Breast epithelium (tissue), 3 donors: Measurements from ENCODE around the gene AKAP7.

Source experiments
- POLR2A ChIP-seq: fragments of 450-650 bp; IDR thresholded peaks from one replicate; pipeline ENCODE4 v1.6.1; 2016; ENCODE audit warnings: antibody characterized with exemption, mild to moderate bottlenecking, moderate library complexity
- POLR2AphosphoS5 ChIP-seq, 3 donors: sonication (generic); formaldehyde crosslinking; IDR thresholded peaks; one replicate each; pipeline ENCODE4 v1.6.1; 2017; ENCODE audit warnings: antibody characterized with exemption in 3 of 3
- TF ChIP-seq, protein P1 (sequence below), 3 donors: fragments of 450-650 bp; IDR thresholded peaks; one replicate each; pipeline ENCODE4 v1.5.1; 2016 to 2017; ENCODE audit warnings: antibody characterized with exemption in 3 of 3, mild to moderate bottlenecking in 3 of 3, moderate library complexity in 3 of 3

DNA sequence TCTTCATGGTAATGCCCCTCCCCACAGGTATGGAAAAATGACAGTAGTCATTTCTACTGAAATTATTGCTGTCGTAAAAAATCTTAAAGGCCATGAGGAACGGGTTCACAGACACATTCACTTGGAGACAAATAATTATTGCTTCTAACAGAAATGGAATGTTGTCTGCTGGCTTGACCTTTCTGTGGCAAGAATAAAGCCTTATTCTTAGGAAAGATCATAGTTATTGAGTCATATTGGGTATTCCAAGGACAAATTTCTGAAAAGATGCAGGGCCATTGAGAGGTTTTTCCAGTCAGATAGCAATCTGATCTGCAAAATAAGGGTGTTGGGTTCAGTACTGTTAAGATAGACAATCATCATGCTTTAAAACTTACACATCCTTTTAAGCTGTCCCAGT lies 29.2 kb downstream of the AKAP7 start:
- TF ChIP-seq, protein P1, sequence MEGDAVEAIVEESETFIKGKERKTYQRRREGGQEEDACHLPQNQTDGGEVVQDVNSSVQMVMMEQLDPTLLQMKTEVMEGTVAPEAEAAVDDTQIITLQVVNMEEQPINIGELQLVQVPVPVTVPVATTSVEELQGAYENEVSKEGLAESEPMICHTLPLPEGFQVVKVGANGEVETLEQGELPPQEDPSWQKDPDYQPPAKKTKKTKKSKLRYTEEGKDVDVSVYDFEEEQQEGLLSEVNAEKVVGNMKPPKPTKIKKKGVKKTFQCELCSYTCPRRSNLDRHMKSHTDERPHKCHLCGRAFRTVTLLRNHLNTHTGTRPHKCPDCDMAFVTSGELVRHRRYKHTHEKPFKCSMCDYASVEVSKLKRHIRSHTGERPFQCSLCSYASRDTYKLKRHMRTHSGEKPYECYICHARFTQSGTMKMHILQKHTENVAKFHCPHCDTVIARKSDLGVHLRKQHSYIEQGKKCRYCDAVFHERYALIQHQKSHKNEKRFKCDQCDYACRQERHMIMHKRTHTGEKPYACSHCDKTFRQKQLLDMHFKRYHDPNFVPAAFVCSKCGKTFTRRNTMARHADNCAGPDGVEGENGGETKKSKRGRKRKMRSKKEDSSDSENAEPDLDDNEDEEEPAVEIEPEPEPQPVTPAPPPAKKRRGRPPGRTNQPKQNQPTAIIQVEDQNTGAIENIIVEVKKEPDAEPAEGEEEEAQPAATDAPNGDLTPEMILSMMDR (IDR thresholded peaks at IDR 0.05): no peak
- TF ChIP-seq POLR2AphosphoS5 (IDR thresholded peaks at IDR 0.05) (no peak), POLR2A (no peak)
